IPS-15b (cell line): ENCODE results near the gene MYMK.

Experiments used
- H3K27me3 ChIP-seq: one replicate; pipeline ENCODE4 v1.6.1; 2013; ENCODE audit warnings: low read length; ENCODE audit not compliant: control insufficient read depth, insufficient read depth
- H3K36me3 ChIP-seq: one replicate; pipeline ENCODE4 v1.6.1; 2013; ENCODE audit warnings: low read length; ENCODE audit not compliant: control insufficient read depth, insufficient read depth
- H3K4me1 ChIP-seq: one replicate; pipeline ENCODE4 v1.6.1; 2013; ENCODE audit warnings: mild to moderate bottlenecking, low read length; ENCODE audit not compliant: control insufficient read depth, insufficient read depth
- H3K4me3 ChIP-seq: one replicate; pipeline ENCODE4 v1.5.1; 2013; ENCODE audit warnings: low read depth, low read length
- H3K9ac ChIP-seq: one replicate; pipeline ENCODE4 v1.6.1; 2013; ENCODE audit warnings: low read depth, mild to moderate bottlenecking, low read length
- H3K9me3 ChIP-seq: one replicate; pipeline ENCODE4 v1.6.1; 2013; ENCODE audit warnings: mild to moderate bottlenecking, low read length; ENCODE audit not compliant: control insufficient read depth, insufficient read depth

MYMK gene

DNA sequence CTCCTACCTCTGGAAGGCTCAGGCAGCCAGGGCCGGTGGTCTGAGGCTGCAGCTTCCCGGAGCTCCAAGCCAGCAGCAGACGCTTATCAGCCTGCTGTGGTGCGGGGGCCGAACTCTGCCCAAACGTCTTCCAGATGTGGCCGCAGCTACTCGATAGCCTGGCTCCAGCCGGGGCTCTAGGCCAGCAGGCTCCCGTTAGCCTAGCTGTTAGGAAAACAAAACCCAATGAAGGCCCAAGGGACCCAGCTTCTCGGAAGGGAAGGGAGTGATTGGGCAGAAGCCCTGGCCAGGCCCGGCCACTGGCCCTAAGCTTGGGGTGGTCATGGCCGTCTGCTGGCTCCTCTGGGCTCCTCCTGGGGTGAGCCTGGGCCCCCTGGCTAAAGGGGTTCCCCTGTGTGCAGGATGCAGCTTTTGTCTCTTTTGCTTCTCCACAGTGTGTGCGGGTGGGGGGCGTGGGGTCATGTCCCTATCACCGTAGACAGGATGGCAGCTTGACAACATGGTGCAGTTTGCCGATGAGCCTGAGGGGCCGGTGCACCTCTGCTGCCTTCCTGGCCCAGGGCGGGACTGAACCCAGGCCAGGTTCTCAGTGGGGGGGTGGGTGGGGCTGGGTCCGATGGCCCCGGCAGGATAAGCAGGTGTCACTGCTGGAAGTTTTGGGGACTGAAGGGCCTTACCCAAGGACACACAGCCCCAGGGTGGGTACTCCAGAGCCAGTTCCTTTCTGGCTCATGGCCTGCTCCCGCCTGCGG is 18.7 kb downstream of the MYMK start:
- no peaks in the 10 kb centered on the region for H3K36me3 ChIP-seq
- H3K9me3 ChIP-seq: no peaks in the 10 kb centered on the region
- H3K4me3 ChIP-seq: no peak overlapping the region
- no peak overlapping the region for H3K9ac ChIP-seq
- no peaks in the 10 kb centered on the region for H3K27me3 ChIP-seq
- peaks cover 2% of the 10 kb centered on the region for H3K4me1 ChIP-seq

DNA sequence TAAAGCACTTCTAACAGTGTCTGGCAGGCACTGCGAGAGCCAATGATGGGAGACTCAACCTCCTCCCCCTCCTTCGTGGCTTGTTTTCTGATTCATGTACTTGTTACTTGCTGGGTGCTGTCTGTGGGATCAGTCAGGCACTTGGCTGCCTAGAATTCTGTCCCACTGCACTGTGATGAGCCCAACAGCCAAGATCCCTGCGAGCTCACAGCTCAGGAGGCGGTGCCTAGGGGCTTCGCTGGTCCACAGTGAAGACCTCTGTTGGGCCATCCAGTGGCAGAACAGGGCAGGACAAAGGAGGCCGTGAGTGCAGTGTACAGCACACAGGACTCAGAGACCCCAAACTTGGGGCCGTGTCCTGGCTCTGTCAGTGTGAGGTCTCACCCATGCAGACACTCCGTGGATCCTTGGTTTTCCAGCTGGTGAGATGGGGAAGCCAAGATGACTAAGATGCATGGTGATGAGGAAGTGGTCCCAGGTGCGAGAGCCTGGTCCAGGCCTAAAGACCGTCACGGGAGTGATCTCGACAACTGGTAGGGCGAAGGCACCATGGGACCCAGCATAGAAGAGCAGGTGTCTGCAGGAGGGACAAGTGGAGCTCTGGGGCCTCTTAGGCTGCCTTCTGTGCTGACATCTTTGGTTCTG is 19.5 kb downstream of the MYMK start:
- H3K4me1 ChIP-seq: peaks cover 2% of the 10 kb centered on the region
- no peak overlapping the region for H3K4me3 ChIP-seq
- H3K27me3 ChIP-seq: no peaks in the 10 kb centered on the region
- no peaks in the 10 kb centered on the region for H3K36me3 ChIP-seq
- no peak overlapping the region for H3K9ac ChIP-seq
- H3K9me3 ChIP-seq: no peaks in the 10 kb centered on the region

DNA sequence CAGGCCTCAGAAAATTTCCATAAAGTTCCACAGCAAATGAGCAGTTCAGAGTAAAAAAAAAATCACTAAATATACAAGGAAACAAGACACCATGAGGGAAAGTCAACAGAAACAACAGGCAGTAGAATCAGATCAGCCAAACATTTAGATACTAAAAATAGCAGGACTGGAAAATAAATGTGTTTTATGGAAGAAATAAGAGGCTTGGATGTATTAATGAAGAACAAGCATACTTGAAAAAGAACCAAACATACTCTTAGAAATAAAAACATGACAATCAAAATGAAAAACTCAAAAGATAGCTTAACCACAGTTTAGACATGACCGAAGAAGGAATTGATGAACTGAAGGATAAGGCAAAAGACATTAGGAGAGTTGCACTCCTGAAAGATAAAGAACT is 22.6 kb downstream of the MYMK start:
- no peaks in the 10 kb centered on the region for H3K4me1 ChIP-seq
- H3K36me3 ChIP-seq: no peaks in the 10 kb centered on the region
- H3K27me3 ChIP-seq: no peaks in the 10 kb centered on the region
- no peak overlapping the region for H3K9ac ChIP-seq
- no peak overlapping the region for H3K4me3 ChIP-seq
- no peaks in the 10 kb centered on the region for H3K9me3 ChIP-seq

DNA sequence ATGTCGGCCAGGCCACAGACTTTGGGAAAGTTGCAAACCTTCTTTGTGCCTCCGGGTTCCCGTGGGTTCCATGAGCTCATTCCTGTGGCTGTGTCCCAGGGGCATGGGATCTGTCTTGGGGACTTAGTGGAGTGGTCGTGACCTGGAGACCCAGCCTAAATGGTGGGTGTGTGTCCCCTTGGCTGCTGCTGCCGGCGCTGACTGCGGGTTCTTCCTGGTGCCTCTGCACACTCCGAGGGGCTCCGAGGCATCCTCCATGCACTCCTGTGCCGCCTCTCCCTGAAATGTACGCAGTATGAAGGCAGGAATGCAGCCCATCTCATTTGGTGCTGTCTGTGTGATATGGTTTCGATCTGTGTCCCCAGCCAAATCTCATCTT is 24.9 kb downstream of the MYMK start:
- Histone ChIP-seq H3K9me3 (no peaks in the 10 kb centered on the region), H3K9ac (no peak overlapping the region), H3K4me1 (no peaks in the 10 kb centered on the region), H3K27me3 (no peaks in the 10 kb centered on the region), H3K36me3 (no peaks in the 10 kb centered on the region), H3K4me3 (no peak overlapping the region)

GRCh38 chr9:133499132-133499891 is 25.4 kb downstream of the MYMK start:
- no peaks in the 10 kb centered on the region for H3K4me1 ChIP-seq
- H3K9me3 ChIP-seq: no peaks in the 10 kb centered on the region
- no peak overlapping the region for H3K9ac ChIP-seq
- no peaks in the 10 kb centered on the region for H3K36me3 ChIP-seq
- H3K4me3 ChIP-seq: no peak overlapping the region
- H3K27me3 ChIP-seq: no peaks in the 10 kb centered on the region

- Histone ChIP-seq H3K9ac (no peak overlapping the region), H3K4me3 (no peak overlapping the region), H3K4me1 (no peaks in the 10 kb centered on the region), H3K36me3 (no peaks in the 10 kb centered on the region), H3K9me3 (no peaks in the 10 kb centered on the region), H3K27me3 (no peaks in the 10 kb centered on the region)
Observed at GRCh38 chr9:133496861-133497842, 27.6 kb downstream of the MYMK start.

- H3K27me3 ChIP-seq: no peaks in the 10 kb centered on the region
- no peaks in the 10 kb centered on the region for H3K9me3 ChIP-seq
Observed at GRCh38 chr9:133495327-133496293, 29.1 kb downstream of the MYMK start.

DNA sequence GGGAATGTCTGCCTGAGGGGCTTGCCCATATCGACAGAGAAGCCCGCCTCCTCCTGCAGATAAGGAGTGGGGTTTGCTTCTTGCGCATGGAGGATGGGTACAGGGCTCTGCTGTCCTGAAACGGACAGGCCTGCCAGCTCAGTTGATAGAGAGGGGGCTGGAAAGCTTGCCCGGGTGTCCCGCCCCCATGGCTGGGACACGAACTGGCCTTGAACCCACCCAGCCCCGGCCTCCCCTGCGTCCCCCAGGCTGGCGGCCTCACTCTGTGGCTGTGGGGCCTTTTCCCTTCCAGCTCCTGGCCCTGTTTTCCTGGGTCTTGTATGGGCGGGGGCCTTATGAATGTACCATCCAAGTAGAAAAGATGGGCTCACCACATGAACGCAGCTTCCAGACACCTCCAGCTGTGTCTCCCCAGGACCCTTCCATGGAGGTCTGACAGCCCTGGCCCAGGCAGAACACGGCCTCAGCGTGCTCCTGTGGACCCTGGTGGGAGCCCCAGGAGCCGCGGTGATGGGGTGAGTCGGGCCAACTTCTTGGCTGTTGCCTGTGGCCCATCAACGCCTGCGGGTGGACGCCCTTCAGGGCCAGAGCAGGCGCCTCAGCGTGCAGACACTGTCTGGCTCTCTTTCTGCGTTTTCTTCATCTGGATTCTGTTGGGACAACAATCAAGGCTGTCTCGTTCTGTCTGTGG is 30.0 kb downstream of the MYMK start:
- Histone ChIP-seq H3K27me3 (no peaks in the 10 kb centered on the region), H3K9me3 (no peaks in the 10 kb centered on the region), H3K4me3 (no peak overlapping the region), H3K9ac (no peak overlapping the region), H3K4me1 (no peaks in the 10 kb centered on the region), H3K36me3 (no peaks in the 10 kb centered on the region)

More at GRCh38 chr9:133495327-133496293, 29.1 kb downstream of the MYMK start:
- no peaks in the 10 kb centered on the region for H3K36me3 ChIP-seq
- H3K4me1 ChIP-seq: no peaks in the 10 kb centered on the region
- no peak overlapping the region for H3K4me3 ChIP-seq
- no peak overlapping the region for H3K9ac ChIP-seq

- no peak overlapping the region for H3K9ac ChIP-seq
- no peaks in the 10 kb centered on the region for H3K36me3 ChIP-seq
- no peak overlapping the region for H3K4me3 ChIP-seq
- H3K27me3 ChIP-seq: no peaks in the 10 kb centered on the region
- H3K9me3 ChIP-seq: no peaks in the 10 kb centered on the region
- H3K4me1 ChIP-seq: no peaks in the 10 kb centered on the region
Observed at GRCh38 chr9:133493845-133494540, 30.8 kb downstream of the MYMK start.

DNA sequence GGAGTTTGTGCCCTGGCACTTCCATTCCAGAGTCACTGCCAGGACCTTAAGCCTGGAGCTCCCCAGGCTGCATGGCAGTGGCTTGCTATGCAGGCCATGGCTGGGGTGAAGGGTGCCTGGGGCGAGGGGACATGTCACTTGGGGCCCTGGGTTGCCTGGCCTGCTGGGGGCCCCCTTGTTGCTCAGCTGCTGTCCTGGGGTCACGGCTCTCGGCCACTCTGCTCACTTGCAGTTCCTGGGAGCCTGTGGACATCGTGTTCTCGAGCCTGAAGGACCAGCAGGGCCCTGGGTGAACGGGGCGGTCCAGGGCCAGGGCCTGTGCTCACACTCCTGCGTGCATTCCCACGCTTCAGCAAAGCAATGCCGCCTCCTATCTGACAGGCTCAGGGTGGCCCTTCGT is 31.3 kb downstream of the MYMK start:
- Histone ChIP-seq H3K9me3 (no peaks in the 10 kb centered on the region), H3K36me3 (no peaks in the 10 kb centered on the region), H3K9ac (no peak overlapping the region), H3K4me1 (no peaks in the 10 kb centered on the region), H3K27me3 (no peaks in the 10 kb centered on the region), H3K4me3 (no peak overlapping the region)
